ENCODE results near the gene PPIF.

The PPIF gene

DNA sequence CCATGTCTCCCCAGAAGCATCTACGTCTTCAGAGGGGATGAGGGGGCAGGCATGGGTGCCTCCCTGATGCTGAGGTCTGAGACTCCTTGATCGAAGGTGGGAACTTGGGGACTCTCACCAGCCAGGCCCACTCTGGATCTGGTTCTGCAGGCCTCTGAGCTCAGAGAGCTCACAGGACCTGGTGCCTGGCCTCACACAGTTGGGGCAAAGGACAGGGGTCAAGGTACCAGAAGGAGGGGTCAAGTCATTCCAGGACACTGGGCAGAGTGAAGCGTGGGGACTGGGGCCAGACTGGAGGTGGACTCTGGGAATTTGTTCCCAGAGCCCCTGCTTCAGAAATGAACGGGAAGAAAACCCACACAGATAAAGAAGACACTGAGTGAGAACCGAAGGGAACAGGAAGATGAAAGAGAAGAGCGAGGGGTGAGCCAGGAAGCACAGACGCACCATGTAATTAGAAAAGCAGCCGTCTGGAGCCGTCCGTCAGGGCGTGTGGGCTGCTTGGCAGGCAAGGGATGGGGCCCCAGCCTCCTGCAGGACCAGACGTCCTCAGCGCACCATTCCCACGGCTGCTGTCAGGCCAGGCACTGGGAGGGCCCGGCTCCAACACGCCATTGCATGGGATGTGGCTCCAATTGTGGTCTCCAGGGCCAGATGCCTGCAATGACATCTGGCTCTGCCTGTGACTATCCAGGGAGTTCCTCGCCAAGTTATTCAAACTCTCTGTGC, 50.5 kb downstream of the PPIF start:
- no peak overlapping the region for H2BK15ac ChIP-seq (ENCODE audit: low read length)
- H3K9ac ChIP-seq (ENCODE audit: low read depth, low read length, poor library complexity) = no peak overlapping the region
- DNase-seq (ENCODE audit: low spot score) = no peak
- no peak overlapping the region for H2BK12ac ChIP-seq (ENCODE audit: low read length)
- no peak overlapping the region for H2AFZ ChIP-seq (ENCODE audit: low read length)
- H4K91ac ChIP-seq (ENCODE audit: low read depth, low read length, poor library complexity) = no peak overlapping the region
- no peaks in the 10 kb centered on the region for H3K36me3 ChIP-seq (replicated peaks in 1 of 2; ENCODE audit: control insufficient read depth in 2 of 2, insufficient read depth in 2 of 2, low read length in 2 of 2)
- H4K8ac ChIP-seq (ENCODE audit: low read depth, low read length) = no peak overlapping the region
- H3K18ac ChIP-seq (ENCODE audit: low read length) = no peak overlapping the region
- H3K9me3 ChIP-seq (replicated peaks in 1 of 2; ENCODE audit: control insufficient read depth in 2 of 2, insufficient read depth in 1 of 2, low read depth in 1 of 2, low read length in 2 of 2) = no peaks in the 10 kb centered on the region
- H2BK5ac ChIP-seq (ENCODE audit: low read length) = no peak overlapping the region
- H2AK5ac ChIP-seq (ENCODE audit: low read depth, low read length) = peak overlapping the region; percentile 14
- H3K27ac ChIP-seq (replicated peaks; ENCODE audit: low read length) = no peak overlapping the region
- H3K4me3 ChIP-seq (ENCODE audit: low read length in 2 of 2) = no peak overlapping the region
- H3K4me2 ChIP-seq (ENCODE audit: insufficient read depth, low read length, poor library complexity, severe bottlenecking) = no peak overlapping the region
- H3K14ac ChIP-seq (ENCODE audit: low read length) = no peak overlapping the region
- no peaks in the 10 kb centered on the region for H3K79me1 ChIP-seq (ENCODE audit: low read depth, low read length)
- no peak overlapping the region for H3K23ac ChIP-seq (ENCODE audit: low read depth, low read length, poor library complexity)
- H3K4ac ChIP-seq (ENCODE audit: low read length) = no peak overlapping the region
- H2BK120ac ChIP-seq (ENCODE audit: low read depth, low read length) = no peak overlapping the region
- H3K4me1 ChIP-seq (ENCODE audit: control insufficient read depth in 2 of 2, insufficient read depth in 1 of 2, low read depth in 1 of 2, low read length in 2 of 2) = peaks cover 13 to 21% of the 10 kb centered on the region in 2 donors
- no peaks in the 10 kb centered on the region for H3K27me3 ChIP-seq (ENCODE audit: control insufficient read depth in 3 of 3, insufficient read depth in 3 of 3, low read depth in 1 of 3, low read length in 3 of 3)
- WGBS, 2 donors (ENCODE audit: extremely low coverage in 2 of 2, insufficient read length in 2 of 2, insufficient replicate concordance in 1 of 2) = no CpG with 5 or more reads among the region's 17 CpGs

- H3K9ac ChIP-seq (ENCODE audit: low read depth, low read length, poor library complexity) = no peak overlapping the region
- H4K8ac ChIP-seq (ENCODE audit: low read depth, low read length) = no peak overlapping the region
- peak overlapping the region; percentile 64 for H2AK5ac ChIP-seq (ENCODE audit: low read depth, low read length)
- H2BK120ac ChIP-seq (ENCODE audit: low read depth, low read length) = no peak overlapping the region
- DNase-seq (ENCODE audit: low spot score) = no peak
- no peak overlapping the region for H3K14ac ChIP-seq (ENCODE audit: low read length)
- H2BK5ac ChIP-seq (ENCODE audit: low read length) = peak overlapping the region; percentile 47
- peaks cover 3% of the 10 kb centered on the region for H3K79me1 ChIP-seq (ENCODE audit: low read depth, low read length)
- H3K18ac ChIP-seq (ENCODE audit: low read length) = peak overlapping the region; percentile 88
- H2BK15ac ChIP-seq (ENCODE audit: low read length) = peak overlapping the region; percentile 65
- no peak overlapping the region for H3K4me3 ChIP-seq (ENCODE audit: low read length in 2 of 2)
- H3K9me3 ChIP-seq (replicated peaks in 1 of 2; ENCODE audit: control insufficient read depth in 2 of 2, insufficient read depth in 1 of 2, low read depth in 1 of 2, low read length in 2 of 2) = no peaks in the 10 kb centered on the region
- no peaks in the 10 kb centered on the region for H3K27me3 ChIP-seq (ENCODE audit: control insufficient read depth in 3 of 3, insufficient read depth in 3 of 3, low read depth in 1 of 3, low read length in 3 of 3)
- no peak overlapping the region for H3K23ac ChIP-seq (ENCODE audit: low read depth, low read length, poor library complexity)
- H3K4me1 ChIP-seq (ENCODE audit: control insufficient read depth in 2 of 2, insufficient read depth in 1 of 2, low read depth in 1 of 2, low read length in 2 of 2) = peaks cover 22 to 29% of the 10 kb centered on the region in 2 donors
- H3K36me3 ChIP-seq (replicated peaks in 1 of 2; ENCODE audit: control insufficient read depth in 2 of 2, insufficient read depth in 2 of 2, low read length in 2 of 2) = no peaks in the 10 kb centered on the region
- no peak overlapping the region for H3K27ac ChIP-seq (replicated peaks; ENCODE audit: low read length)
- H2AFZ ChIP-seq (ENCODE audit: low read length) = no peak overlapping the region
- H3K4me2 ChIP-seq (ENCODE audit: insufficient read depth, low read length, poor library complexity, severe bottlenecking) = no peak overlapping the region
- H4K91ac ChIP-seq (ENCODE audit: low read depth, low read length, poor library complexity) = no peak overlapping the region
- H2BK12ac ChIP-seq (ENCODE audit: low read length) = no peak overlapping the region
- no peak overlapping the region for H3K4ac ChIP-seq (ENCODE audit: low read length)
- no CpG with 5 or more reads among the region's 4 CpGs for WGBS, 2 donors (ENCODE audit: extremely low coverage in 2 of 2, insufficient read length in 2 of 2, insufficient replicate concordance in 1 of 2)
These were observed 51.4 kb downstream of the PPIF start for GRCh38 chr10:79398642-79399041.

- peak overlapping the region; percentile 65 for H2BK15ac ChIP-seq (ENCODE audit: low read length)
- no CpG with 5 or more reads among the region's 15 CpGs for WGBS, 2 donors (ENCODE audit: extremely low coverage in 2 of 2, insufficient read length in 2 of 2, insufficient replicate concordance in 1 of 2)
- H4K8ac ChIP-seq (ENCODE audit: low read depth, low read length) = peak overlapping the region; percentile 29
- H2BK120ac ChIP-seq (ENCODE audit: low read depth, low read length) = no peak overlapping the region
- peak overlapping the region; percentile 96 for H2AFZ ChIP-seq (ENCODE audit: low read length)
- H3K4ac ChIP-seq (ENCODE audit: low read length) = no peak overlapping the region
- peak overlapping the region; percentile 77 for H4K91ac ChIP-seq (ENCODE audit: low read depth, low read length, poor library complexity)
- H3K9me3 ChIP-seq (replicated peaks in 1 of 2; ENCODE audit: control insufficient read depth in 2 of 2, insufficient read depth in 1 of 2, low read depth in 1 of 2, low read length in 2 of 2) = no peaks in the 10 kb centered on the region
- peak overlapping the region; percentile 47 for H2BK5ac ChIP-seq (ENCODE audit: low read length)
- peaks cover 3% of the 10 kb centered on the region for H3K79me1 ChIP-seq (ENCODE audit: low read depth, low read length)
- peak; percentile 30 for DNase-seq (ENCODE audit: low spot score)
- H3K4me2 ChIP-seq (ENCODE audit: insufficient read depth, low read length, poor library complexity, severe bottlenecking) = peak overlapping the region; percentile 21
- peak overlapping the region; percentile 64 for H2AK5ac ChIP-seq (ENCODE audit: low read depth, low read length)
- H3K27ac ChIP-seq (replicated peaks; ENCODE audit: low read length) = peak overlapping the region; percentile 75
- H2BK12ac ChIP-seq (ENCODE audit: low read length) = no peak overlapping the region
- peak overlapping the region; percentile 61 for H3K23ac ChIP-seq (ENCODE audit: low read depth, low read length, poor library complexity)
- peak overlapping the region in 1 of 2 donors; percentile 23 for H3K4me3 ChIP-seq (ENCODE audit: low read length in 2 of 2)
- peak overlapping the region; percentile 39 for H3K9ac ChIP-seq (ENCODE audit: low read depth, low read length, poor library complexity)
- H3K27me3 ChIP-seq (ENCODE audit: control insufficient read depth in 3 of 3, insufficient read depth in 3 of 3, low read depth in 1 of 3, low read length in 3 of 3) = no peaks in the 10 kb centered on the region
- H3K18ac ChIP-seq (ENCODE audit: low read length) = peak overlapping the region; percentile 88
- H3K4me1 ChIP-seq (ENCODE audit: control insufficient read depth in 2 of 2, insufficient read depth in 1 of 2, low read depth in 1 of 2, low read length in 2 of 2) = peaks cover 27 to 36% of the 10 kb centered on the region in 2 donors
- H3K14ac ChIP-seq (ENCODE audit: low read length) = no peak overlapping the region
- H3K36me3 ChIP-seq (replicated peaks in 1 of 2; ENCODE audit: control insufficient read depth in 2 of 2, insufficient read depth in 2 of 2, low read length in 2 of 2) = no peaks in the 10 kb centered on the region
These were observed 52.1 kb downstream of the PPIF start for GRCh38 chr10:79399223-79399831.
